NB4 (cell line): ENCODE data around the gene SORD.

Experiments used
- POLR2A ChIP-seq: IDR thresholded peaks from 2 replicates; pipeline ENCODE4 v1.6.1; 2011; ENCODE audit warnings: mild to moderate bottlenecking; ENCODE audit not compliant: insufficient read length; ENCODE audit errors: extremely low read depth
- TF ChIP-seq, protein P1 (sequence below): IDR thresholded peaks from one replicate; pipeline ENCODE4 v1.5.1; 2012; ENCODE audit warnings: low read depth, low read length

- TF ChIP-seq, protein P1, sequence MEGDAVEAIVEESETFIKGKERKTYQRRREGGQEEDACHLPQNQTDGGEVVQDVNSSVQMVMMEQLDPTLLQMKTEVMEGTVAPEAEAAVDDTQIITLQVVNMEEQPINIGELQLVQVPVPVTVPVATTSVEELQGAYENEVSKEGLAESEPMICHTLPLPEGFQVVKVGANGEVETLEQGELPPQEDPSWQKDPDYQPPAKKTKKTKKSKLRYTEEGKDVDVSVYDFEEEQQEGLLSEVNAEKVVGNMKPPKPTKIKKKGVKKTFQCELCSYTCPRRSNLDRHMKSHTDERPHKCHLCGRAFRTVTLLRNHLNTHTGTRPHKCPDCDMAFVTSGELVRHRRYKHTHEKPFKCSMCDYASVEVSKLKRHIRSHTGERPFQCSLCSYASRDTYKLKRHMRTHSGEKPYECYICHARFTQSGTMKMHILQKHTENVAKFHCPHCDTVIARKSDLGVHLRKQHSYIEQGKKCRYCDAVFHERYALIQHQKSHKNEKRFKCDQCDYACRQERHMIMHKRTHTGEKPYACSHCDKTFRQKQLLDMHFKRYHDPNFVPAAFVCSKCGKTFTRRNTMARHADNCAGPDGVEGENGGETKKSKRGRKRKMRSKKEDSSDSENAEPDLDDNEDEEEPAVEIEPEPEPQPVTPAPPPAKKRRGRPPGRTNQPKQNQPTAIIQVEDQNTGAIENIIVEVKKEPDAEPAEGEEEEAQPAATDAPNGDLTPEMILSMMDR, result no peak
- TF ChIP-seq POLR2A, result no peak
These were observed 71.3 kb downstream of the SORD start for GRCh38 chr15:45094358-45094730.
